ENCODE data around the gene PCID2. TPM values are rescaled to one million over a fixed set of nuclear protein-coding genes. Genes with fewer than 3 reads are reported as not detected.

The PCID2 gene
- total RNA-seq, 1 experiment from 2014 or later: 63.4 TPM

- no peak overlapping the region for H3K27ac Mint-ChIP-seq (ENCODE audit: low read depth, unreplicated experiment)
- intact Hi-C loops (cut with micrococcal nuclease): no loop called here
- CTCF ChIA-PET: no interaction called here
- no peaks in the 10 kb centered on the region for H3K4me1 Mint-ChIP-seq (ENCODE audit: insufficient read depth, unreplicated experiment)
- H3K4me3 Mint-ChIP-seq (ENCODE audit: unreplicated experiment): no peak overlapping the region
- H3K9me3 Mint-ChIP-seq (ENCODE audit: unreplicated experiment): peaks cover 18% of the 10 kb centered on the region
- no TSS peak for BruUV-seq (replicated peaks)
- POLR2A ChIA-PET: no interaction called here
- no peak for DNase-seq (ENCODE audit: unreplicated experiment)
- peaks cover 52% of the 10 kb centered on the region for H3K36me3 Mint-ChIP-seq (ENCODE audit: insufficient read depth, unreplicated experiment)
- H3K27me3 Mint-ChIP-seq (ENCODE audit: insufficient read depth, unreplicated experiment): no peaks in the 10 kb centered on the region
- no peak for TF ChIP-seq CTCF (IDR thresholded peaks at IDR 0.05; ENCODE audit: unreplicated experiment)
These were observed 37.0 kb downstream of the PCID2 start for GRCh38 chr13:113171250-113172125.

- BruUV-seq (replicated peaks): no TSS peak
- ChIA-PET CTCF (interaction anchor here (0.6 kb wide), 1 partner anchor 142 kb away, joined by 4 read pairs; no protein-coding TSS in a partner anchor), POLR2A (no interaction called here)
- TF ChIP-seq CTCF (IDR thresholded peaks at IDR 0.05; ENCODE audit: unreplicated experiment): no peak
- peaks cover 18% of the 10 kb centered on the region for H3K9me3 Mint-ChIP-seq (ENCODE audit: unreplicated experiment)
- intact Hi-C loops (cut with micrococcal nuclease): no loop called here
- no peaks in the 10 kb centered on the region for H3K4me1 Mint-ChIP-seq (ENCODE audit: insufficient read depth, unreplicated experiment)
- DNase-seq (ENCODE audit: unreplicated experiment): no peak
- no peaks in the 10 kb centered on the region for H3K27me3 Mint-ChIP-seq (ENCODE audit: insufficient read depth, unreplicated experiment)
- H3K27ac Mint-ChIP-seq (ENCODE audit: low read depth, unreplicated experiment): no peak overlapping the region
- H3K36me3 Mint-ChIP-seq (ENCODE audit: insufficient read depth, unreplicated experiment): peaks cover 48% of the 10 kb centered on the region
- H3K4me3 Mint-ChIP-seq (ENCODE audit: unreplicated experiment): no peak overlapping the region
These were observed 38.0 kb downstream of the PCID2 start for GRCh38 chr13:113170511-113170910.

- no TSS peak for BruUV-seq (replicated peaks)
- Mint-ChIP-seq H3K4me3 (ENCODE audit: unreplicated experiment) (no peak overlapping the region), H3K36me3 (ENCODE audit: insufficient read depth, unreplicated experiment) (peaks cover 48% of the 10 kb centered on the region), H3K4me1 (ENCODE audit: insufficient read depth, unreplicated experiment) (no peaks in the 10 kb centered on the region), H3K9me3 (ENCODE audit: unreplicated experiment) (peaks cover 18% of the 10 kb centered on the region), H3K27ac (ENCODE audit: low read depth, unreplicated experiment) (no peak overlapping the region), H3K27me3 (ENCODE audit: insufficient read depth, unreplicated experiment) (no peaks in the 10 kb centered on the region)
- ChIA-PET CTCF (no interaction called here), POLR2A (interaction anchor here (0.7 to 1.3 kb wide), 2 partner anchors 9 to 38 kb away, joined by 3 to 4 read pairs; no protein-coding TSS in a partner anchor)
- intact Hi-C loops (cut with micrococcal nuclease): no loop called here
- DNase-seq (ENCODE audit: unreplicated experiment): no peak
- TF ChIP-seq CTCF (IDR thresholded peaks at IDR 0.05; ENCODE audit: unreplicated experiment): no peak
These were observed 38.9 kb downstream of the PCID2 start for GRCh38 chr13:113169277-113170272.

- intact Hi-C loops (cut with micrococcal nuclease): no loop called here
- Mint-ChIP-seq H3K27ac (ENCODE audit: low read depth, unreplicated experiment) (no peak overlapping the region), H3K4me3 (ENCODE audit: unreplicated experiment) (no peak overlapping the region), H3K4me1 (ENCODE audit: insufficient read depth, unreplicated experiment) (no peaks in the 10 kb centered on the region), H3K9me3 (ENCODE audit: unreplicated experiment) (peaks cover 18% of the 10 kb centered on the region), H3K36me3 (ENCODE audit: insufficient read depth, unreplicated experiment) (peaks cover 40% of the 10 kb centered on the region), H3K27me3 (ENCODE audit: insufficient read depth, unreplicated experiment) (peaks cover 7% of the 10 kb centered on the region)
- TF ChIP-seq CTCF (IDR thresholded peaks at IDR 0.05; ENCODE audit: unreplicated experiment): no peak
- no peak for DNase-seq (ENCODE audit: unreplicated experiment)
- no TSS peak for BruUV-seq (replicated peaks)
- CTCF ChIA-PET: no interaction called here
- POLR2A ChIA-PET: no interaction called here
These were observed 40.3 kb downstream of the PCID2 start for GRCh38 chr13:113168211-113168610.

Measured in MCF 10A (cell line).